ENCODE measurements around the gene ECSCR.

DNA sequence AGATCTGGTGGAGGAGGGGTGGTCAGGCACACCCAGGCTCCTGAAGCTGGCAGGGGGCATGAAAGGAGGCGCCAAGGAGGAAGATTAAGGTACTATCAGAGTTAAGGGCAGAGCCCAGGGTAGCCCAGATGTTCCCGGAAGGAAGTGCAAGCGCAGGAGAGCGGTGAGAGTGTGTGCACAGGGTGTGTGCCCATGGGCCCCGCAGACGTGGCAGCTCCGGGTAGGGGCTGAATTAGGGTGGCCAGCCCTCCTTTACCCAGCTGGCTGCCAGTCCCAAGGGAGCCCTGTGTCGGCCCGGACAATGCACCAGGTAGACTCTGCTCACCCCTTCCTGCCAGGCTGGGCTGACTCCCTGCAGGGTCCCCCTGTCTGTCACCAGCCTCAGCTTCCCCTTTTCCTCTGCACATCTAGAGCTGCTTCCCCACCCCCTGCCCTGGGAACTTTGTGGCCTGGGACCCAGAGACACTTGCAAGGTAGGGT lies 8.3 kb upstream of the ECSCR start, which contains the start of gene SMIM33:
- TF ChIP-seq, protein P1, sequence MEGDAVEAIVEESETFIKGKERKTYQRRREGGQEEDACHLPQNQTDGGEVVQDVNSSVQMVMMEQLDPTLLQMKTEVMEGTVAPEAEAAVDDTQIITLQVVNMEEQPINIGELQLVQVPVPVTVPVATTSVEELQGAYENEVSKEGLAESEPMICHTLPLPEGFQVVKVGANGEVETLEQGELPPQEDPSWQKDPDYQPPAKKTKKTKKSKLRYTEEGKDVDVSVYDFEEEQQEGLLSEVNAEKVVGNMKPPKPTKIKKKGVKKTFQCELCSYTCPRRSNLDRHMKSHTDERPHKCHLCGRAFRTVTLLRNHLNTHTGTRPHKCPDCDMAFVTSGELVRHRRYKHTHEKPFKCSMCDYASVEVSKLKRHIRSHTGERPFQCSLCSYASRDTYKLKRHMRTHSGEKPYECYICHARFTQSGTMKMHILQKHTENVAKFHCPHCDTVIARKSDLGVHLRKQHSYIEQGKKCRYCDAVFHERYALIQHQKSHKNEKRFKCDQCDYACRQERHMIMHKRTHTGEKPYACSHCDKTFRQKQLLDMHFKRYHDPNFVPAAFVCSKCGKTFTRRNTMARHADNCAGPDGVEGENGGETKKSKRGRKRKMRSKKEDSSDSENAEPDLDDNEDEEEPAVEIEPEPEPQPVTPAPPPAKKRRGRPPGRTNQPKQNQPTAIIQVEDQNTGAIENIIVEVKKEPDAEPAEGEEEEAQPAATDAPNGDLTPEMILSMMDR (conservative IDR thresholded peaks at IDR 0.05; ENCODE audit: low read depth, low read length): no peak
- TF ChIP-seq EZH2 (IDR thresholded peaks at IDR 0.05; ENCODE audit: low read length, unreplicated experiment): no peak
